NCI-H146 treated with DMSO at 0.1 percent for 48 hours (cell line): Measurements from ENCODE around the gene GMPS.

Experiments used
- DNase-seq: peaks from one replicate; lab custom pipeline; 2025; ENCODE audit not compliant: unreplicated experiment; lab: John Stamatoyannopoulos, UW

GMPS gene

GRCh38 chr3:155991847-155992246 is 121.4 kb downstream of the GMPS start:
- DNase-seq, result no peak
